Measurements from ENCODE around the gene TAAR6.

Gene TAAR6

DNA sequence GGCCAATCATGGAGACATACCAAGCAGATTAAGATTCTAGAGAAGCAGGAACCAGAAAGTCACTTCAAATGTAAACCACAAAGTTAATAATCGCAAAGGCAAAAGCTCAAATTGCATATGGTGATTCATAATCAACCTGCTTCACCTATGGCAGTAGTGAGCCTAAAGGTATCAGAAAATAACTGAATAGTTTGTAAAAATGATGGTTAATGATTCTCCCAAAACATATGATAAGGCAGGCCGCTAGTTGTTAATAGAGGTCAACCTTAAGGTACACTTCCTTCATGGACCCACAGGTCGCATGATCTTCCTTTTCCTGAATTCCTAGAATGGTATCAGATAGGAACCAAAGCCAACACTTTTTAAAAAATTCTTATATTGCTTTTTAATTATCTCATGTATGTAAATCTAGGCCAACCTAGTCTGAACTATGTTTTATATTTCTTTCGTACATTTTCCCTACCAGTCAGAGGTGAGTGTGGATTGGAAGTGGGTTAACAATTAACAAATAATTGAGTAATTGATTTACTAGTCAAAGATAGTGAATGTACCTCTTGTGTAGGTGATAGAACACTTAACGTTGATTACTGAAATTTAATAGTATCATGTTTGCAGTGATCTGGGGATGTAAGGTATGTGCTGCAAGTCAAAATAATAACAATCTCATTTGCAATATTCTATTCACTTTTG is 37.6 kb downstream of the TAAR6 start:
- Mint-ChIP-seq H3K27ac (no peak overlapping the region), H3K27me3 (no peaks in the 10 kb centered on the region), H3K4me3 (no peak overlapping the region), H3K4me1 (ENCODE audit: low read depth) (peaks cover 6% of the 10 kb centered on the region), H3K36me3 (ENCODE audit: low read depth) (no peaks in the 10 kb centered on the region), H3K9me3 (no peaks in the 10 kb centered on the region)
- intact Hi-C loops (cut with micrococcal nuclease) = no loop called here

DNA sequence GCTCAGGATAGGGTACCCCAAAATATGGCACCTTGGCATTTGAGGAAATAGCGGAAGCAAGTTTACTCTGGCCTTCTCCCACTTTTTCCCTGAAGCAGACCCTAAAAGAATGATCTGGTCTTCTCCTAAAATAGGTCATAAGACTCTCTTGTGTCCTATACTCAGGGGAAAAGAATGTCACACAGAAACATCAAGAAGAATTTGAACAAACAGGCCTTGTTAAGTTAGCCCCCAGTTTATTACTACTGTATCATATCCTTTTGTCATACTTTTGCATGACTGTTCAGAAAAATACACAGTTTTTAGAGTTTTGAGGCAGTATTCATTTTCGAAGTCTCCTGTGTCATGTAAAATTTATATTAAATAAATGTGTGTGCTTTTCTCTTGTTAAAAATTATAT is 41.5 kb downstream of the TAAR6 start:
- Mint-ChIP-seq H3K4me3 (no peak overlapping the region), H3K9me3 (no peaks in the 10 kb centered on the region), H3K4me1 (ENCODE audit: low read depth) (peaks cover 11% of the 10 kb centered on the region), H3K27ac (no peak overlapping the region), H3K27me3 (no peaks in the 10 kb centered on the region), H3K36me3 (ENCODE audit: low read depth) (no peaks in the 10 kb centered on the region)
- intact Hi-C loops (cut with micrococcal nuclease) = no loop called here

DNA sequence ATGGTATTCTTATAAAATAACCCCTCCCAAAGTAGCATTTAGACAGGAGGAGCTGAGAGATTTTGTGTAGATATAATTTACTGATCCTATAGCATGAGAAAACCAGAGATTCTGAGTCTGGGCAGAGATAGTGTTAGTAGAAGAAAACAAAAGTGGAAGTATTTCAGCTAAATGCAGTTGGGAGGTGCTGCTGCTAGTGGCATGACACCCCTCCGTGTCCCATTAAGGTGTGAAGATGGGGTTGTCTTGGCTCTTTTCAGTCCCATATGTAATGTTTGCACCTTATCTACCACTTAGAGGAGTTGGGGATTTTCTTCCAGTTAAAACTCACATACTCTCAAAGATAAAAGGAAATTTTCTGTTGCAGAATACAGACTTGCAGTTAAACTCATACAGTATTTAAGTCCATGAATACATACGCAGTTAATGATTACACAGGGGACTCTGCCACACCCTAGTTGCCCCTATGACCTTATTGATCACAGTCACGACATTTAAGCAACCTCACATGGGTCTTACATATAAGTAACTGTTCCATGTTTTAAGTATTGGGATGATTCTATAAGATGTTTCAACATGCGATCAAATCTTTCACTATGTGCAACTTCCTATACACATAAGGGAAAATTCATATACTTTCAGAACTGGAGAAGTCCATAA is 42.5 kb downstream of the TAAR6 start:
- Mint-ChIP-seq H3K4me1 (ENCODE audit: low read depth) (peaks cover 11% of the 10 kb centered on the region), H3K27me3 (no peaks in the 10 kb centered on the region), H3K27ac (no peak overlapping the region), H3K4me3 (no peak overlapping the region), H3K36me3 (ENCODE audit: low read depth) (no peaks in the 10 kb centered on the region), H3K9me3 (no peaks in the 10 kb centered on the region)
- intact Hi-C loops (cut with micrococcal nuclease) = no loop called here

DNA sequence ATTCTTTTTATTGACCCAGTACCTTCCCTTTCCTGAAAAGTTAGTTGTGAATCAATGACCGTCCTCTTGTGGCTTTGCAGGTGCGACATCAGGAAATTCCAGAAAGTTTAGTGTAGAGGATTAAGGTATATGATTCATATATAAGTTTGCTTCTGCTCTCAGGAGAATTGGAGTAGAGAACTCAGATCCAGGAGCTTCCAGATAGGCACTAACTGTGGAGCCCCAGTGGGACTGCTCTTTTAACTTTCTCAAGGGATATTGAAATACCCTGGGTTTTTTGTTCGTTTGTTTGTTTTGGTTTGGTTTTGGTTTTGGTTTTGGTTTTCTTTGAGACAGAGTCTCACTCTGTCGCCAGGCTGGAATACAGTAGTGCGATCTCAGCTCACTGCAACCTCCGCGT is 44.4 kb downstream of the TAAR6 start:
- Mint-ChIP-seq H3K27ac (no peak overlapping the region), H3K4me1 (ENCODE audit: low read depth) (peaks cover 11% of the 10 kb centered on the region)

DNA sequence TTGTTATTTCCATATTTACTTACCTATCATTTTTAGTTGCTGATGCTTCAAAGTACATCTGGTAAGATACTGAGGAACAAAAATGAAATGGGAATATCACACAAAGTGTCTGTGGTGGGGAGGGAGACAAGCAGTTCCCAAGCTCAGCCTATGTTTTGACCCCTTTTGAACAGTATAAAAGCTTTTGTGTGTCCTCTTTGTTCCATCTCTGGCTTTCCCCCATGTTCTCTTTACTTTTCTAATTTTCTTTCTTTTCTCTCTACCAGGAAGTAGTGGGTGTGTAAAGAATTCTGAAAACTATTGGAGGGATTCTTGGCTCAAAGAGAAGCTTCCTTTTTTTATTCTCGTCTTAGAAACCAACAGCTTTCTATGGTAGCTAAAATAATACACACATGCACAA is 46.6 kb downstream of the TAAR6 start:
- Mint-ChIP-seq H3K4me1 (ENCODE audit: low read depth) (peaks cover 5% of the 10 kb centered on the region), H3K27ac (no peak overlapping the region), H3K4me3 (no peak overlapping the region), H3K9me3 (no peaks in the 10 kb centered on the region), H3K36me3 (ENCODE audit: low read depth) (no peaks in the 10 kb centered on the region), H3K27me3 (peaks cover 5% of the 10 kb centered on the region)
- intact Hi-C loops (cut with micrococcal nuclease) = no loop called here

More for the DNA sequence above, 44.4 kb downstream of the TAAR6 start:
- H3K4me3 Mint-ChIP-seq = no peak overlapping the region
- intact Hi-C loops (cut with micrococcal nuclease) = no loop called here
- no peaks in the 10 kb centered on the region for H3K9me3 Mint-ChIP-seq
- no peaks in the 10 kb centered on the region for H3K36me3 Mint-ChIP-seq (ENCODE audit: low read depth)
- H3K27me3 Mint-ChIP-seq = peaks cover 2% of the 10 kb centered on the region

Data from dendritic cell treated with granulocyte-macrophage colony-stimulating factor and Interleukin-4, amounts not matched to agents 40 ng/mL and 50 ng/mL, for 4 days (primary cell).